Stimulated activated CD8-positive, alpha-beta memory T cell treated with anti-CD3 and anti-CD28 coated beads, Interleukin-7, amount 100 ng/mL, for 48 hours (primary cell): ENCODE results near the gene CHPT1.
A peak's percentile ranks its signal among the peaks of the same experiment; 100 is the strongest.
"Not testable (repeated sequence)": the region's sequence is repeated elsewhere in the genome, so short reads cannot be mapped to it uniquely, and the experiment has no call there.

ENCODE experiments used
- DNase-seq, 2 donors: peaks; one replicate each; pipeline ENCODE4 v3.0.0-alpha.2; 2020; ENCODE audit warnings: low read depth in 1 of 2; ENCODE audit errors: extremely low read depth in 1 of 2

Gene CHPT1

GRCh38 chr12:101681627-101682026 lies 15.8 kb upstream of the CHPT1 start:
- DNase-seq = not testable (repeated sequence)

GRCh38 chr12:101685092-101685491 lies 12.3 kb upstream of the CHPT1 start:
- DNase-seq = no peak

- DNase-seq = no peak
Observed at GRCh38 chr12:101686176-101686575, 11.3 kb upstream of the CHPT1 start.

- DNase-seq = no peak
Observed at GRCh38 chr12:101690544-101691098, 6.8 kb upstream of the CHPT1 start.

GRCh38 chr12:101691503-101692096 lies 5.8 kb upstream of the CHPT1 start:
- DNase-seq = no peak

GRCh38 chr12:101694297-101694848 lies 3.1 kb upstream of the CHPT1 start:
- no peak for DNase-seq

GRCh38 chr12:101694986-101695385 lies 2.5 kb upstream of the CHPT1 start:
- no peak for DNase-seq

- no peak for DNase-seq
Observed at GRCh38 chr12:101695706-101696105, 1.7 kb upstream of the CHPT1 start.

GRCh38 chr12:101696251-101697196 lies 916 bp upstream of the CHPT1 start:
- no peak for DNase-seq

GRCh38 chr12:101697930-101698799 lies 725 bp downstream of the CHPT1 start:
- peak in 1 of 2 donors; percentile 18 for DNase-seq

- DNase-seq = no peak
Observed at GRCh38 chr12:101698800-101699347, 1.4 kb downstream of the CHPT1 start.

GRCh38 chr12:101700299-101700820 lies 2.9 kb downstream of the CHPT1 start:
- DNase-seq = no peak

GRCh38 chr12:101703487-101703886 lies 6.0 kb downstream of the CHPT1 start:
- DNase-seq = no peak

- no peak for DNase-seq
Observed at GRCh38 chr12:101706403-101706802, 9.0 kb downstream of the CHPT1 start.

GRCh38 chr12:101707131-101707782 lies 9.8 kb downstream of the CHPT1 start:
- DNase-seq = no peak

- DNase-seq = no peak
Observed at GRCh38 chr12:101710288-101710687, 12.8 kb downstream of the CHPT1 start.

GRCh38 chr12:101713059-101713682 lies 15.7 kb downstream of the CHPT1 start:
- no peak for DNase-seq

- no peak for DNase-seq
Observed at GRCh38 chr12:101713930-101714329, 16.5 kb downstream of the CHPT1 start.

- no peak for DNase-seq
Observed at GRCh38 chr12:101714877-101715444, 17.5 kb downstream of the CHPT1 start.
